Astrocyte of the spinal cord (primary cell): ENCODE data around the gene ADGRG1.
A peak's percentile ranks its signal among the peaks of the same experiment; 100 is the strongest.
"Not testable (repeated sequence)": the region's sequence is repeated elsewhere in the genome, so short reads cannot be mapped to it uniquely, and the experiment has no call there.

Source experiments
- DNase-seq: peaks from one replicate; pipeline ENCODE4 v3.0.0; 2011; ENCODE audit warnings: low read depth, low spot score
- H3K4me3 ChIP-seq: 2 replicates; pipeline ENCODE4 v1.5.1; 2011; ENCODE audit warnings: low read depth, mild to moderate bottlenecking, low read length, moderate library complexity
- CTCF ChIP-seq: IDR thresholded peaks from 2 replicates; pipeline ENCODE4 v1.5.1; 2012; ENCODE audit warnings: low read depth, mild to moderate bottlenecking, low read length, inconsistent platforms
- in situ Hi-C: cut with HindIII; loops from 2 replicates; pipeline ENCODE4 v1.10.0; 2017; ENCODE audit warnings: low sequenced_read_pairs

Gene ADGRG1

GRCh38 chr16:57591086-57591869 is 37.2 kb upstream of the ADGRG1 start:
- no peak overlapping the region for H3K4me3 ChIP-seq
- in situ Hi-C loops, result no loop called here
- TF ChIP-seq CTCF, result peak; percentile 94
- DNase-seq, result peak; percentile 91

- in situ Hi-C loops, result no loop called here
- no peak overlapping the region for H3K4me3 ChIP-seq
- no peak for TF ChIP-seq CTCF
- DNase-seq, result no peak
Measured at GRCh38 chr16:57591870-57592485, 36.5 kb upstream of the ADGRG1 start.

GRCh38 chr16:57592591-57593003 is 35.8 kb upstream of the ADGRG1 start:
- no peak for DNase-seq
- no peak overlapping the region for H3K4me3 ChIP-seq
- TF ChIP-seq CTCF, result no peak
- in situ Hi-C loops, result no loop called here

GRCh38 chr16:57593021-57593420 is 35.4 kb upstream of the ADGRG1 start:
- in situ Hi-C loops, result no loop called here

GRCh38 chr16:57593990-57594389 is 34.4 kb upstream of the ADGRG1 start:
- in situ Hi-C loops, result no loop called here
- no peak for DNase-seq
- TF ChIP-seq CTCF, result no peak
- no peak overlapping the region for H3K4me3 ChIP-seq

More at GRCh38 chr16:57593021-57593420, 35.4 kb upstream of the ADGRG1 start:
- TF ChIP-seq CTCF, result no peak
- no peak overlapping the region for H3K4me3 ChIP-seq
- no peak for DNase-seq

DNA sequence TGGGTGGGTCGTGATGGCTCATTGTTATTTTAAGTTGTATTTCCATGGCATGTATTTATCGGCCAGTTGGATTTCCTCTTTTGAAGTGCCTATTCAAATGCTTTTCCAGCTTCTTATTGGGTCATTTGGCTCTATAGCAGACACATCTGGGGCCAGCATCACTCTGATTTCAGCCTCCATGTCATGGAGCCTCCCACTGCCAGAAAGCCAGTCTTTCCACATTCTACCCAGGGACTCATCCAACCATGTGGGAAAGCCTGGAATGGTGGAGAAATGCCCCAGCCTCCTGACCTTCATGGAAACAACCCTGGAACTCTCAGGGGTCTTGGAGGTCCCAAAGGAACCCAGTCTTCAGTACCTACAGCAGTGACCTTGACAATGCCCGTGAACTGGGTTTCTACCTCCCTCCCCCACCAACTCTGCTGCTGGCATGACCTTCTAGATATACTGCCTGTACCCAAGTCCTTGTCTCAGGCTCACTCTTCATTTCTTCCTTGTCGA is 33.8 kb upstream of the ADGRG1 start:
- H3K4me3 ChIP-seq, result no peak overlapping the region
- DNase-seq, result no peak
- in situ Hi-C loops, result no loop called here
- TF ChIP-seq CTCF, result no peak

GRCh38 chr16:57596234-57596633 is 32.2 kb upstream of the ADGRG1 start:
- H3K4me3 ChIP-seq, in situ Hi-C loops, DNase-seq: not testable (repeated sequence)
